Tibial nerve (tissue), 4 donors: ENCODE data around the gene TUB. TPM values are rescaled to one million over a fixed set of nuclear protein-coding genes. Genes with fewer than 3 reads are reported as not detected.

Experiments used
- DNase-seq, 2 donors: peaks; one replicate each; pipeline ENCODE4 v3.0.0-alpha.2; 2019; ENCODE audit warnings: low spot score in 2 of 2
- H3K27ac ChIP-seq, 4 donors: fragments of 200-600 bp; sonication (generic) in 3 of 4; one replicate each; pipeline ENCODE4 v1.5.1; 2017 to 2019; ENCODE audit warnings: mild to moderate bottlenecking in 1 of 4
- H3K27me3 ChIP-seq, 2 donors: fragments of 200-600 bp; sonication (generic) in 1 of 2; one replicate each; pipeline versions ENCODE4 v1.5.1 to v1.6.0; 2017 to 2019
- H3K36me3 ChIP-seq, 3 donors: fragments of 200-600 bp; sonication (generic); one replicate each; pipeline ENCODE4 v1.5.1; 2018 to 2019
- H3K4me1 ChIP-seq, 4 donors: fragments of 200-600 bp; sonication (generic) in 3 of 4; one replicate each; pipeline ENCODE4 v1.5.1; 2017 to 2019
- H3K4me3 ChIP-seq, 4 donors: fragments of 200-600 bp; sonication (generic) in 3 of 4; one replicate each; pipeline ENCODE4 v1.5.1; 2017 to 2019; ENCODE audit warnings: mild to moderate bottlenecking in 1 of 4, moderate library complexity in 1 of 4
- H3K9me3 ChIP-seq, 4 donors: fragments of 200-600 bp; sonication (generic) in 3 of 4; one replicate each; pipeline ENCODE4 v1.5.1; 2017 to 2019
- CTCF ChIP-seq, 5 experiments: fragments of 200-600 bp in 3 of 5; fragments of 450-650 bp in 2 of 5; sonication (generic) in 3 of 5; IDR thresholded peaks; one replicate each; pipeline ENCODE4 v1.5.1; 2016 to 2019; ENCODE audit warnings: antibody characterized with exemption in 5 of 5, mild to moderate bottlenecking in 3 of 5, moderate library complexity in 2 of 5
- EP300 ChIP-seq, 2 donors: sonication (generic); formaldehyde crosslinking; IDR thresholded peaks; one replicate each; pipeline ENCODE4 v1.6.1; 2017; ENCODE audit warnings: antibody characterized with exemption in 2 of 2, mild to moderate bottlenecking in 1 of 2
- POLR2A ChIP-seq, 2 donors: fragments of 450-650 bp; IDR thresholded peaks; one replicate each; pipeline ENCODE4 v1.6.1; 2017; ENCODE audit warnings: antibody characterized with exemption in 2 of 2, mild to moderate bottlenecking in 2 of 2, moderate library complexity in 2 of 2
- WGBS, 2 donors: methylation state at CpG; one replicate each; pipeline ENCODE4 v1.1.5; 2018; 5-methylcytosine and 5-hydroxymethylcytosine counted together
- total RNA-seq, 4 donors: library from RNA; depleted of rRNA; stranded (reverse); fragments of >200 nt; gene quantifications; one replicate each; pipeline ENCODE4 v1.1.0, GENCODE V29; 2016

The TUB gene
- total RNA-seq, 4 donors from 2014 or later, result 9.3 to 14.5 (median 12.5) TPM

GRCh38 chr11:8061555-8062428 is 19.2 kb upstream of the TUB start:
- Histone ChIP-seq H3K36me3 (no peaks in the 10 kb centered on the region), H3K9me3 (no peaks in the 10 kb centered on the region), H3K4me3 (no peak overlapping the region), H3K27me3 (no peaks in the 10 kb centered on the region), H3K27ac (peak overlapping the region in 1 of 4 donors; percentile 36), H3K4me1 (peaks cover 0 to 54% (median 10%) of the 10 kb centered on the region in 4 donors)
- TF ChIP-seq EP300 (IDR thresholded peaks at IDR 0.05) (no peak), CTCF (IDR thresholded peaks at IDR 0.05) (no peak), POLR2A (IDR thresholded peaks at IDR 0.05) (no peak)
- DNase-seq, result no peak
- 93 to 96% methylated on average over 22 of the region's 22 CpGs for WGBS, 2 donors

- Histone ChIP-seq H3K9me3 (no peaks in the 10 kb centered on the region), H3K4me1 (peaks cover 0 to 58% (median 11%) of the 10 kb centered on the region in 4 donors), H3K36me3 (no peaks in the 10 kb centered on the region), H3K27ac (peak overlapping the region in 1 of 4 donors; percentile 36), H3K4me3 (no peak overlapping the region), H3K27me3 (no peaks in the 10 kb centered on the region)
- 74 to 78% methylated on average over 8 to 13 of the region's 13 CpGs for WGBS, 2 donors
- TF ChIP-seq EP300 (IDR thresholded peaks at IDR 0.05) (no peak), CTCF (IDR thresholded peaks at IDR 0.05) (no peak), POLR2A (IDR thresholded peaks at IDR 0.05) (no peak)
- DNase-seq, result no peak
These were observed 18.2 kb upstream of the TUB start for GRCh38 chr11:8062781-8063257.

- H3K36me3 ChIP-seq, result no peaks in the 10 kb centered on the region
- no peak overlapping the region for H3K4me3 ChIP-seq
- H3K4me1 ChIP-seq, result peaks cover 0 to 63% (median 15%) of the 10 kb centered on the region in 4 donors
- H3K27me3 ChIP-seq, result no peaks in the 10 kb centered on the region
- peak in 1 of 2 donors; percentile 61 for DNase-seq
- no peaks in the 10 kb centered on the region for H3K9me3 ChIP-seq
- WGBS, 2 donors, result 16 to 29% methylated on average over 7 of the region's 7 CpGs
- TF ChIP-seq EP300 (IDR thresholded peaks at IDR 0.05) (peak in 1 of 2 donors; percentile 44), POLR2A (IDR thresholded peaks at IDR 0.05) (no peak), CTCF (IDR thresholded peaks at IDR 0.05) (no peak)
- peak overlapping the region in 2 of 4 donors; percentile 17 to 36 for H3K27ac ChIP-seq
These were observed 17.7 kb upstream of the TUB start for GRCh38 chr11:8063324-8063723.

GRCh38 chr11:8065031-8065430 is 16.0 kb upstream of the TUB start:
- H3K36me3 ChIP-seq, result no peaks in the 10 kb centered on the region
- H3K27ac ChIP-seq, result no peak overlapping the region
- no peak overlapping the region for H3K4me3 ChIP-seq
- H3K27me3 ChIP-seq, result no peaks in the 10 kb centered on the region
- TF ChIP-seq POLR2A (IDR thresholded peaks at IDR 0.05) (no peak), CTCF (IDR thresholded peaks at IDR 0.05) (no peak), EP300 (IDR thresholded peaks at IDR 0.05) (no peak)
- no peaks in the 10 kb centered on the region for H3K9me3 ChIP-seq
- 96 to 100% methylated on average over 2 of the region's 2 CpGs for WGBS, 2 donors
- peaks cover 0 to 69% (median 29%) of the 10 kb centered on the region in 4 donors for H3K4me1 ChIP-seq
- no peak for DNase-seq
